ENCODE data around the gene RETREG3. TPM values are rescaled to one million over a fixed set of nuclear protein-coding genes. Genes with fewer than 3 reads are reported as not detected.

RETREG3 gene, protein sequence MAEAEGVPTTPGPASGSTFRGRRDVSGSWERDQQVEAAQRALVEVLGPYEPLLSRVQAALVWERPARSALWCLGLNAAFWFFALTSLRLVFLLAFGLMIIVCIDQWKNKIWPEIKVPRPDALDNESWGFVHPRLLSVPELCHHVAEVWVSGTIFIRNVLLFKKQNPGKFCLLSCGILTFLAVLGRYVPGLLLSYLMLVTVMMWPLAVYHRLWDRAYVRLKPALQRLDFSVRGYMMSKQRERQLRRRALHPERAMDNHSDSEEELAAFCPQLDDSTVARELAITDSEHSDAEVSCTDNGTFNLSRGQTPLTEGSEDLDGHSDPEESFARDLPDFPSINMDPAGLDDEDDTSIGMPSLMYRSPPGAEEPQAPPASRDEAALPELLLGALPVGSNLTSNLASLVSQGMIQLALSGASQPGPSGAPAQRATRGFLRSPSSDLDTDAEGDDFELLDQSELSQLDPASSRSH
- polyA plus RNA-seq (2011; rRNA removed) (28.3 and 45.9 TPM in 2 replicates), polyA plus RNA-seq (2017; fragmentation: RNase III; extraction: RNeasy Plus Mini Kit Qiagen cat#74134 plus additional on column Dnase treatment) (19.4 to 24.2 TPM (median 22.6 TPM) in 3 replicates), polyA minus RNA-seq (2011; rRNA and poly(A)+ RNA removed) (128 and 148 TPM in 2 replicates)
- polyA plus RNA-seq (2012; cell fraction: cytosol; rRNA removed), result 30.7 and 35.7 TPM in 2 replicates
- polyA plus RNA-seq (2012; cell fraction: nucleus; rRNA removed), result 28.6 and 30.0 TPM in 2 replicates

DNA sequence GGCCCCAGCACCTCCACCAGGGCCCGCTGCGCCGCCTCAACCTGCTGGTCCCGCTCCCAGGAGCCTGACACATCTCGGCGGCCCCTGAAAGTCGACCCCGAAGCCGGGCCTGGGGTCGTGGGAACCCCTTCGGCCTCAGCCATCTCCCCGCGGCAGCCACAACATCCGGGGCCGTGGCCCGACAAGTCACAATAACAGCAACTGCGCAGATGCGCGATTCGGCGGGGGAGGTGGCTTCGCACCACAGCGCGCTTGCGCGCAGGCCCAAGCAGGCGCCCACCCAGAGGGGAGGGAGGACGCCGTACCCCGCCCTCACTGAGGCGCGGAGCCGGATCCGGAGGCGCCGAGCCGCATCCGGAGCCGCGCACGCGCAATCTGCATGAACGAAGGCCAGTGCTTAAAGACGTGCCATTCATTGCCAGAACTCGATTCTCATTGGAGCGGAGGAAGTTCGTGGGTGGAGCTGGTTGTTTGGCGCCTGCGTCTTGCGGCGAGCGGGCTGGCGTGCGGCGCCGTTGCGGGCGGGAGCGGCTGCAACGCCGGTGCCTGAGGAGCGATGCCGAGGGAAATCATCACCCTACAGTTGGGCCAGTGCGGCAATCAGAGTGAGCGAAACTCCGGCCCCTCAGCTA is at the start of gene RETREG3, which contains the start of gene TUBG1:
Gene RETREG3, minus strand, starts transcription at position 193 of the 632 bp plus-strand sequence. Its CDS starts 50 bp downstream, at position 143.
Gene TUBG1, plus strand, starts transcription at position 502 of the 632 bp plus-strand sequence. Its CDS starts 55 bp downstream, at position 557.
- no peak for TF ChIP-seq HEYL (CRISPR knock-in tag; IDR thresholded peaks at IDR 0.05)
- no peak for TF ChIP-seq RCOR1 (IDR thresholded peaks at IDR 0.05; ENCODE audit: low read depth, low read length)
- peak; percentile 80; the same call in 1 of the 2 replicates for TF ChIP-seq PHF8 (IDR thresholded peaks at IDR 0.05; ENCODE audit: borderline replicate concordance, low read depth)
- peak; percentile 53 to 87 for TF ChIP-seq JUN (IDR thresholded peaks at IDR 0.05)
- TF ChIP-seq MAZ (IDR thresholded peaks at IDR 0.05; ENCODE audit: borderline replicate concordance, low read depth, low read length), result no peak; the same call in 1 of the 2 replicates
- TF ChIP-seq RNF2 (IDR thresholded peaks at IDR 0.05; ENCODE audit: borderline replicate concordance, low read depth), result no peak
- peak; percentile 92 for TF ChIP-seq E2F6 (IDR thresholded peaks at IDR 0.05; ENCODE audit: borderline replicate concordance, low read depth)
- no peak for TF ChIP-seq SMC3 (IDR thresholded peaks at IDR 0.05)
- TF ChIP-seq RARB (CRISPR knock-in tag; IDR thresholded peaks at IDR 0.05), result no peak
- no peak for TF ChIP-seq CHD2 (IDR thresholded peaks at IDR 0.05; ENCODE audit: low read length, partially characterized antibody)
- TF ChIP-seq POLR2A (IDR thresholded peaks at IDR 0.05; ENCODE audit: low read length), result peak; percentile 99
- TF ChIP-seq ZNF302 (CRISPR knock-in tag; IDR thresholded peaks at IDR 0.05), result no peak
- TF ChIP-seq EHF (CRISPR knock-in tag; IDR thresholded peaks at IDR 0.05), result no peak
- peak; percentile 58; the same call in 1 of the 2 replicates for TF ChIP-seq KDM5A (IDR thresholded peaks at IDR 0.05)
- no peak for TF ChIP-seq POLR2AphosphoS2 (conservative IDR thresholded peaks at IDR 0.05; ENCODE audit: low read length)
- TF ChIP-seq BCL3 (IDR thresholded peaks at IDR 0.05), result peak; percentile 81; the same call in 2 of the 3 replicates
- no peak for TF ChIP-seq HOXB13 (CRISPR knock-in tag; IDR thresholded peaks at IDR 0.05; ENCODE audit: low read depth)
- no peak for TF ChIP-seq ZFP36 (IDR thresholded peaks at IDR 0.05; ENCODE audit: borderline replicate concordance, partially characterized antibody)
- no peak for TF ChIP-seq JUNB (IDR thresholded peaks at IDR 0.05)
- TF ChIP-seq MAFK (IDR thresholded peaks at IDR 0.05; ENCODE audit: partially characterized antibody), result peak; percentile 30
- TF ChIP-seq, protein P1, sequence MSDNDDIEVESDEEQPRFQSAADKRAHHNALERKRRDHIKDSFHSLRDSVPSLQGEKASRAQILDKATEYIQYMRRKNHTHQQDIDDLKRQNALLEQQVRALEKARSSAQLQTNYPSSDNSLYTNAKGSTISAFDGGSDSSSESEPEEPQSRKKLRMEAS (IDR thresholded peaks at IDR 0.05), result peak; percentile 88
- no peak for TF ChIP-seq ZSCAN20 (CRISPR knock-in tag; IDR thresholded peaks at IDR 0.05)
- ChIA-PET CTCF (interaction anchor here (0.6 to 7.8 kb wide), 20 partner anchors 9 to 164 kb away, joined by 3 to 65 read pairs (median 4); partner anchors contain the start of genes PLEKHH3, PSMC3IP and VPS25), POLR2A (interaction anchor here (0.6 to 3.0 kb wide), 18 partner anchors 9 to 215 kb away, joined by 3 to 43 read pairs (median 4); partner anchors contain the start of genes BECN1, CCR10, CNTD1 and COA3)
- FAIRE-seq (peak; percentile 100), DNase-seq (ENCODE audit: low read depth in 1 of 2, low spot score in 1 of 2) (peak; percentile 99 to 100), ATAC-seq (peak; percentile 89 to 94)
- no peaks in the 10 kb centered on the region for H3K9me3 ChIP-seq
- H3K4me2 ChIP-seq, result peak within 1 kb of the TSS; percentile 87
- H3K4me1 ChIP-seq, result peaks cover 22% of the 10 kb centered on the region
- H3K4me3 ChIP-seq, result peak within 1 kb of the TSS; percentile 90
- peak within 1 kb of the TSS; percentile 91 to 92 for H3K27ac ChIP-seq
- WGBS (ENCODE audit: missing lambda C conversion rate), result under 1% methylated on average over 40 of the region's 66 CpGs
